ENCODE measurements around the gene LRMDA. TPM values are rescaled to one million over a fixed set of nuclear protein-coding genes. Genes with fewer than 3 reads are reported as not detected.

The LRMDA gene
- total and polyA plus RNA-seq, 2 donors from 2014 or later = 23.2 to 48.6 TPM

DNA sequence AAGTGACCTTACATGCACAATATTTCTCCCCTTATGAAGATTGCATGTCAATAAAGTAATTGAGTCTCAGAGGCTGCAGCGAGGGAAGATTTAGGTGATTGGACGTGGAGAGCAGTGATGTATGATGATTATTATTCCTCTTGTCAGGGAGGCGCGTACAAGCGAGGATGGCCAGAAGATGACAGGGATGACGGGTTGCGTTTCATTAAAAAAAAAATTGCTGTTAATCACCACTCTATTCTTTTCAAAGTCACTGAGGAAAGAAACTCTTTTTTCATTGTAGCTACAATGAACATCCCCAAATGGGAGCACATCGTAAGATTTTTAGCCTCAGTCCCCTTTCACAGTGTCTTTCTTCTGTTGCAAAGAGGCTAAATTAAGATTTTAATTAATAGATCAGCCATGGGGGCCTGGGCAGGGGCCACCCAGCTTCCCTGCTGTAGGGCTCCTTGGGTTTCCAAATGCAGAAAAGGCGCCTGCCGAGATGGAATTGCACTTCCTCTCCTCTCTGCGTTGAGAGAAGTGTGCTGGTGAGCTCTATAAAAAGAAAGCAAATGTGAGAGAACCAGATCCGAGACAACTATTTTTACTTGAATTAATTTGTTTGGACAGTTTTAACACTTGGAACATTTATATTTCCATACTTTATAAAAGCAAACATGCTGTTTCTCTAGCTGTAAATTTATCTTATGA, 998.1 kb downstream of the LRMDA start:
- Histone ChIP-seq H3K9ac (ENCODE audit: low read length in 3 of 3) (no peak overlapping the region), H3K27ac (ENCODE audit: low read depth in 2 of 2, low read length in 2 of 2) (no peak overlapping the region), H3K9me3 (ENCODE audit: control insufficient read depth in 2 of 3, insufficient read depth in 1 of 3, low read length in 3 of 3) (no peaks in the 10 kb centered on the region), H3K4me1 (ENCODE audit: control insufficient read depth in 2 of 3, insufficient read depth in 2 of 3, low read depth in 1 of 3, low read length in 3 of 3) (peaks cover 0 to 12% (median 8%) of the 10 kb centered on the region in 3 donors), H3K27me3 (ENCODE audit: control insufficient read depth, insufficient read depth, low read length) (no peaks in the 10 kb centered on the region), H3K36me3 (ENCODE audit: control insufficient read depth in 2 of 3, insufficient read depth in 3 of 3, low read length in 3 of 3) (no peaks in the 10 kb centered on the region), H3K4me3 (ENCODE audit: low read length in 3 of 3) (no peak overlapping the region)
- DNase-seq (peak in 2 of 5 donors; percentile 55 to 75), FAIRE-seq (no peak)
- TF ChIP-seq, protein P1, sequence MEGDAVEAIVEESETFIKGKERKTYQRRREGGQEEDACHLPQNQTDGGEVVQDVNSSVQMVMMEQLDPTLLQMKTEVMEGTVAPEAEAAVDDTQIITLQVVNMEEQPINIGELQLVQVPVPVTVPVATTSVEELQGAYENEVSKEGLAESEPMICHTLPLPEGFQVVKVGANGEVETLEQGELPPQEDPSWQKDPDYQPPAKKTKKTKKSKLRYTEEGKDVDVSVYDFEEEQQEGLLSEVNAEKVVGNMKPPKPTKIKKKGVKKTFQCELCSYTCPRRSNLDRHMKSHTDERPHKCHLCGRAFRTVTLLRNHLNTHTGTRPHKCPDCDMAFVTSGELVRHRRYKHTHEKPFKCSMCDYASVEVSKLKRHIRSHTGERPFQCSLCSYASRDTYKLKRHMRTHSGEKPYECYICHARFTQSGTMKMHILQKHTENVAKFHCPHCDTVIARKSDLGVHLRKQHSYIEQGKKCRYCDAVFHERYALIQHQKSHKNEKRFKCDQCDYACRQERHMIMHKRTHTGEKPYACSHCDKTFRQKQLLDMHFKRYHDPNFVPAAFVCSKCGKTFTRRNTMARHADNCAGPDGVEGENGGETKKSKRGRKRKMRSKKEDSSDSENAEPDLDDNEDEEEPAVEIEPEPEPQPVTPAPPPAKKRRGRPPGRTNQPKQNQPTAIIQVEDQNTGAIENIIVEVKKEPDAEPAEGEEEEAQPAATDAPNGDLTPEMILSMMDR (IDR thresholded peaks at IDR 0.05; ENCODE audit: borderline replicate concordance, extremely low read depth, insufficient read depth) = no peak
- intact Hi-C loops (cut with DNase I) = no loop called here

DNA sequence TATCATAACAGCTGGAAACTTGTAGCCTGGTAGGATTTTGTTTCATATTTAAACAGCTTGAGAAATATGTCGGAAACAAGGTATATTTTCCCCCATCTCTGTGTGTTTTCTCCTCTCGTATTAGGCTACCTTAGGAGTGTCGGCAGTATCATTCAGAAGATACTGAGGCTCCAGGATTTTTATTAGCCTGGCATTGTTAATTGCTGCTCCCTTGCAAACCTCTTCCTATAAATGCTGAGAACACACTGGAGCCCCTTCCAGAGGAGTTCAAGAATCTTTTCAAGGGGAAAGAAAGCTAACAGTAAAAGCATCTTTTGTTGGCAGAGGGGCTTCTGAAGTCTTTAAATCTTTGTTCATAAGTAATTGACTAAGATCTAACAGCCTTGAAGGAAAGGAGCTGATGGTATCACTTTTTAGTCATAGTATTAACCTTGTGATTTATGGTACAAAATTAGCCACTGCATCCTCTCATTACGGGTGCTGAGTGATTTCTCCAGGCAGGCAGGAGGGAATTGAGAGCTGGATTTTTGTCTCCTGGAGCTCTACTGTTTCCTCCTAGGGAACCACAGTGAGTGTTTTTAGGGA, 998.7 kb downstream of the LRMDA start:
- intact Hi-C loops (cut with DNase I) = no loop called here
- FAIRE-seq = no peak
- H3K27me3 ChIP-seq (ENCODE audit: control insufficient read depth, insufficient read depth, low read length) = no peaks in the 10 kb centered on the region
- H3K9me3 ChIP-seq (ENCODE audit: control insufficient read depth in 2 of 3, insufficient read depth in 1 of 3, low read length in 3 of 3) = no peaks in the 10 kb centered on the region
- H3K4me3 ChIP-seq (ENCODE audit: low read length in 3 of 3) = no peak overlapping the region
- TF ChIP-seq, protein P1 (IDR thresholded peaks at IDR 0.05; ENCODE audit: borderline replicate concordance, extremely low read depth, insufficient read depth) = no peak
- no peak overlapping the region for H3K27ac ChIP-seq (ENCODE audit: low read depth in 2 of 2, low read length in 2 of 2)
- no peaks in the 10 kb centered on the region for H3K36me3 ChIP-seq (ENCODE audit: control insufficient read depth in 2 of 3, insufficient read depth in 3 of 3, low read length in 3 of 3)
- no peak overlapping the region for H3K9ac ChIP-seq (ENCODE audit: low read length in 3 of 3)
- DNase-seq = peak in 2 of 5 donors; percentile 61 to 71
- H3K4me1 ChIP-seq (ENCODE audit: control insufficient read depth in 2 of 3, insufficient read depth in 2 of 3, low read depth in 1 of 3, low read length in 3 of 3) = peaks cover 0 to 12% (median 8%) of the 10 kb centered on the region in 3 donors

DNA sequence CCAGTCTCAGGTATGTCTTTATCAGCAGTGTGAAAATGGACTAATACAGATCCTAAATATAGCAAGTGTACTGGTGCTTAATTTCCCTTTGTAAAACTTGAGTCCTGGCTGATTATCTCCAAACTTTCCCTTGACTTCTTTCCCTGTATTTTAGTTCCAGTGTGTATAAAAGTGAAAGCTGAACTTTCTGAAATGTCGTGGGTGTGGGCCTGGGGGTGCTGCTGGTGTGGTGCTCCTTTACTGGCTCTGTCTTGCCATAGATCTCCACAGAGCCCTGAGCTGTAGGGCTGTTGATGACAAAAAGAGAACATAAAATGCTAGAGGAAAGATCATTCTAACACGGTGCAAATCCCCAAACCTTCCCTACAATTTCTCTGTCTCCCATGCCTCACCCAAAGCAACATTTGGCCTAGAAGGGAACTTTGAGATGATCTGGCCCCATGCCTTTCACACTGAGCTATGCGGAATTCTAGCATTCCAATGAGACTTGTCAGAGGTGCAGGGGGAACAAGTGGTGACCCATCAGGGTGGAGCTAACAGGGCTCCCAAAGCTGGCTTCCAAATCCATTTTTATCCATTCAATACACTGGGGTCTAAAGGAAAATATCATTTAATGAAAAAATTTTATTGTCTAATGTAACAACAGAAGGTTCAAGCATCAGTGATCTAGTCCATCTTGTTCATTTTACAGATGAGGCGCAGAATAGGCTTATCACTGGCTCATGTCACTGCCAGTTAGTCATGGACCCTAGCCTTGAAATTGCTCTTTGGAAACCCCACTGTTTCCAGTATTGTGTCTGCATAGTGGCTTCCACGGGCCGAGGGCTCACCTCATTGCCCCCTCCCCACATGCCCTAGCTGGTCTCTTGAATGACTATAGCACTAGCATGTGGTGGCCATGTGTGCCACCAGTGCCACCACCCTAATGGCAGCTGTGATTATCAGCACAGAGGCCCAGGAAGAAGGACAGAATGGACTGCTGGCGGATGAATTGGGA, 1000.9 kb downstream of the LRMDA start:
- TF ChIP-seq, protein P1 (IDR thresholded peaks at IDR 0.05; ENCODE audit: borderline replicate concordance, extremely low read depth, insufficient read depth) = no peak
- no peaks in the 10 kb centered on the region for H3K9me3 ChIP-seq (ENCODE audit: control insufficient read depth in 2 of 3, insufficient read depth in 1 of 3, low read length in 3 of 3)
- H3K4me1 ChIP-seq (ENCODE audit: control insufficient read depth in 2 of 3, insufficient read depth in 2 of 3, low read depth in 1 of 3, low read length in 3 of 3) = peaks cover 0 to 12% (median 12%) of the 10 kb centered on the region in 3 donors
- no peaks in the 10 kb centered on the region for H3K27me3 ChIP-seq (ENCODE audit: control insufficient read depth, insufficient read depth, low read length)
- H3K4me3 ChIP-seq (ENCODE audit: low read length in 3 of 3) = no peak overlapping the region
- H3K9ac ChIP-seq (ENCODE audit: low read length in 3 of 3) = no peak overlapping the region
- DNase-seq (no peak), FAIRE-seq (no peak)
- intact Hi-C loops (cut with DNase I) = no loop called here
- H3K27ac ChIP-seq (ENCODE audit: low read depth in 2 of 2, low read length in 2 of 2) = no peak overlapping the region
- H3K36me3 ChIP-seq (ENCODE audit: control insufficient read depth in 2 of 3, insufficient read depth in 3 of 3, low read length in 3 of 3) = no peaks in the 10 kb centered on the region
